Activated CD8-positive, alpha-beta memory T cell treated with anti-CD3 and anti-CD28 coated beads, Interleukin-2, amount 50 U/mL, for 4 hours (primary cell): ENCODE data around the gene LCN9.

ENCODE experiments used
- DNase-seq: peaks from one replicate; pipeline ENCODE4 v3.0.0-alpha.2; 2020

The LCN9 gene

DNA sequence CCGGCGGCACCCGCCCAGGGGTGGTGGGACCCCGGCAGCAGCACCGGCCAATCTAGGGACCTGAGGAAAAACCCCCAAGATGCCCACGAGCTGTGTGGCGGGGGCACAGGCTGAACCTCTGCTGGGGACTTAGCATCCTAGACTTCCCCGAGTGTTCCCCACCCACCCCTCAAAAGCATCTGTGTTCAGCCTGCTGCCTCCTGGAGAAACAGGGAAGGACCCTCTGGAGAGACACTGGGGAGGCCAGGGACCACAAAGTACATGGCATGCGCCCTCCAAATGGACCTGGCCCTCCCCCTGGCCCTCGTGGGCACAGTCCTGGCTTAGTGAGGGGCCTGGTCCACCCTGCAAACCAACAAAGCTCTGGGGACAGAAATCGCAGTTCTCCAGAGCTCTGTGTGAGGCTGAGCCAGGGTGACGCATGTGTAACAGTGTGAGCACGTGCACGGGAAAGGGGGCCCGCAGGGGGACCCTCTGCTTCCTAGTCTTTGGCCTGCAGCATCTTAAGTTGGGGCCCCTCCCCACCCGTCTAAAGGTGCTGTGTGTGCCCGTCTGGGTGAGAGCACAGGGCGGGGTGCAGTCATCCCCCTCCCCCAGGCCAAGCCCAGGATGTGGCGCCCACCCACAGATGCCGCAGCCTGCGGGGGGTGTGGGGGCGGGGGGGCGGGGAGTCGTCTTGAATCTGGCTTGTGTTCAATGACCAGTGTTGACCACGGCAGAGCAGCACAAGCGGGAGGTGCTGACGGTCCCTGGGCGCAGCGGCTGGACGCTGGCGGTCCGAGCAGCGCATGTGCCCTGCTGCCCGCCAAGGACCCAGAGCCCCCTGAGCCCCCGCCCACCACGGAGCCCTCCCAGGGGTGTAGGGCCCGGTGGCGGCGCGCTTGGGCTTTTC is 38.2 kb downstream of the LCN9 start:
- DNase-seq, result peak; percentile 36

DNA sequence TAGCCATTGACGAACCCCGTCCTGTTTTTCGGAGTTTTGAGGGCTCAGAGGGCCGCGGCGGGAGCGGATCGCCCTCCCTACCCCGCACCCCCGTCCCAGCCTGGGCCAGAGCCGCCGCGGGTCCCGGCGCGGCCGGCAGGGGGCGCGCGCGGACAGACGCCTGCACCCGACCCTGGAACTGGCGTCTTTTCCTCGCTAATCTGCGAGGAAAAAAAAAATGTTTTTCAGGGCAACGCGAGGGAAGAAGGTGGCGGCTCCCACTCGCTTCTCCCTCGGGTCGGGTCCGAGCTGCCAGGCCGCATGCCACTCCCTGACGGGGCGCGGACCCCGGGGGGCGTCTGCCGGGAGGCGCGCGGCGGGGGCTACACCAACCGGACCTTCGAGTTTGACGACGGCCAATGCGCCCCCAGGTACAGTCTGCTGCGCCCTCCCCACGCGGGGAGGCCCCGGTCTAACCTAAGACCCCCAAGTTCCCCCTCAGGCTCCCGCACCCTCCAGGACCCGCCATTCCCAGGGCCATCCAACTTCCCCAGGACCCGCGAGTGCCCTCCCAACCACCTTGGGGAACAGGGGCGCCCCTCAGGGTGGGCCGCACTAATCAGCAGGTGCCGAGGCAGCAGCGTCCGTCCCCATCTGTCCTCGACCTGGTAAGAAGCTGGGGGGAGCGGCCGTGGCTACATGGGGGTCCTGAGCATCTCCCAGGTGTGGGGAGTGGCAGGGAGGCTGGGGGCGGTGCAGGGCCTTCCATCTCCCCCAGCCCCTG is 39.0 kb downstream of the LCN9 start, which contains the start of gene KCNT1:
Gene KCNT1, plus strand, starts transcription at position 227 of the 763 bp plus-strand sequence. Its CDS starts 74 bp downstream, at position 301.
- DNase-seq, result peak; percentile 59

DNA sequence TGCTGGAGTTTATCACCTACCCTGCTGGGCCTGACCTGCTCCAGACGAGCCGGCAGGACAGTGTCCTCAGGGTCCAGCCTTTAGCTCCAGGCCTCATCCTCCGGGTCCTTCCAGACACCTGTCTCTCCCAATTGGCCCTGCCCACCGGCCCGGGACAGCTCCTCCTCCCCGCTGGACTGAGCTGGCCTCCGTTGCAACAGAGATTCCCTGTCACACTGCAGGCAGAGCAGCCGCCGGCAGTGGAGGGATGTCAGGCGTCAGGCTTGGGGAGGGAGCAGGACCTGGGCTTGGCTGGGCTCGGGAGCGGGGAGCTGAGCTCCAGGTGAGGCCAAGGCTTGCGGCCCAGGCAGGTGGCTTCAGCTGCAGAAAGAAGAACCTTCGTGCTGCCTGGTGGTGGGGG is 40.6 kb downstream of the LCN9 start:
- DNase-seq, result no peak

DNA sequence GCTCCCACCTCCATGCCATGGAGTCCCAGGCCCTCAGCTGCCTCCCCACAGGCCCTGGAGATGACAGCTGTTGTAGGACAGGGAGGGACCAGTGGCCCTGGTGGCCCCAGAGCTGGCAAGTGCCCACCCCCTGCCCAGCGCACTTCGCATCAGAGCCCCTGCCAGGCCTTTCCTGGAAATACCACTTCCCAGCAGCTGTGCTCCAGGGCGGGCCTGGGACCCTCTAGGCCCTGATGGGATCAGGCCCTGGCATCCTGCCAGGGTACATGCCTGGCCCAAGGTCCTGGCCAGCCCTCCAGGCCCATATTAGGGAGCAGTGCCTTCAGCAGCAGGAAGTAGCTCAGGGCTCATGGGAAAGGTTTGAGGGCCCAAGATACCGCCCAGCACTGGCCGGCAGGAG is 41.4 kb downstream of the LCN9 start:
- DNase-seq, result no peak

DNA sequence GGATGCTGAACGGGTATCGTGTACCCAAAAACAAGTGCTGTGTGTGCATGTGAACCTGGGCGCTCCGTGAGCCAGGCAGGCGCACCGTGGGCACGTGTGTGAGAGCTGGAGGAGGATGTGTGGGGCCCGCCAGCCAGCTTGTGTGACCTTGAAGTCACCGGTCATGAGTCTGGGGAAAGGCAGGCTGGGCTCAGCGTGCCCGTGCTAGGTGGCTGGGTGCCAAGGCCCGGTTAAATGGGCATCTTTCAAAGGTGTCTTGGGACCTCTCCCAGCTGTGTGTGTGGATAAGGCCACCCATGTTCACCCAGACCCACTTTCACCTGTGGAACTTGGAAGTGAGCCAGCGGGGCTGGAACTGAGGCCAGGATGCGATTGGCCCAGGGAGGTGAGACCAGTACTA is 42.3 kb downstream of the LCN9 start:
- no peak for DNase-seq

DNA sequence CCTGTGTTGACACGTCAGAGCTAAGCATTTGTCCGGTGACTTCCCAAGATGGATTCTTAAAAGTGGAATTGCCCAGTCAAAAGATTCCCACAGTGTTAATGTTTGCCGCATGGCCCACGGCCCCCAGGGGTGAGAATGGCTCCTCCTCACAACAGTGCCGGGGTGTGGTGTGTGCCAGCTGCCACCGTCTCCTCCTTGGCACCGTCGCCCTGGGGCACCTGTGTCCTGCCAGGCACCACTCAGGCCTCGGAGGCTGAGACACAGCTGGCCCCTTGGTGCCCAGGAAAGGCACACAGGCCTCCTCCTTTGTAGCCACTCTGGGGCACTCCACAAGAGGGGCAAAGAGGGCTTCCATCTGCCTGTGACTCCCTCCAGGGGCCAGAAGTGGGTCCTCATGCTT is 43.2 kb downstream of the LCN9 start:
- no peak for DNase-seq

DNA sequence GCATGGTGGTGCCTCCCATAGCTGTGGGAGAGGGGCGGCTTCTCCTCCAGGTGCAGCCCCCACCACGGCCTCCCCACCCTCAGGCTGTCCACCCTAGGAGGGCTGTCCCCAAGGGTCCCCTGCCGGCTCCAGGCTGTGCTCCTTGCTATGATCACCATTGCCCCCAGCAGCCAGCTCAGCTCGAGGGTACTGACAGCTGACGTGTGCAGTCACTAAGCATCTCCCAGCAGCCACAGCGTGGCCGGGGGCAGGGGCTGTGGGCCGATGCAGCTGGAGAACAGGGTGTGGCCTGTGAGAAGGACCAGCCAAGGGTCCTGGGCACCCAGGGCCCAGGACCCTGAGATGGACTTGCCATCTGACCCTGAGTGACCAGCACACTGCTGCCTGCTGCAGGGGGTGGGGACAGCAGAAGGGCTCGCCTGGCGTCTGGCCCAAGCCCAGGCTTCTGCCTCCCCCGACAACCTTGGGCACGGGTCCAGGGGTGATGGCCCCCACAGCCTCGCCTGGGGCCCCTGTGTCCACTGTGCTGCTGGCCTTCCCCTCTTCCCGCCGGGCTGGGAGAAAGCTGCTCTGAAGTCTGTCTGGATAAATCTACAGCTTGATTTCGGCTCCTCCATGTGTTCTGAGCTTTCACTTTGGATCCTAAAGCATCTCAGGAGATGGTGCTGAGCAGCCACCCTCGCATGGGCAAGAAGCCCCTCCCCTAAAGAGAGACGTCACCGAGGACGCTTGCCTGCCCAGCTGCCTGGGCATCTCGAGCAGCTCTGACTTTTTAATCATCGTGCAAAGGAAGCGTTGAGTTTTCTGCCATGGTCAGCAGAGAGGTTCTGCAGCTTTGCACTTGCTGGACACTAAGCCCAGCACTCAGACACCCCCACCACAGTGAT is 44.4 kb downstream of the LCN9 start:
- DNase-seq, result no peak

DNA sequence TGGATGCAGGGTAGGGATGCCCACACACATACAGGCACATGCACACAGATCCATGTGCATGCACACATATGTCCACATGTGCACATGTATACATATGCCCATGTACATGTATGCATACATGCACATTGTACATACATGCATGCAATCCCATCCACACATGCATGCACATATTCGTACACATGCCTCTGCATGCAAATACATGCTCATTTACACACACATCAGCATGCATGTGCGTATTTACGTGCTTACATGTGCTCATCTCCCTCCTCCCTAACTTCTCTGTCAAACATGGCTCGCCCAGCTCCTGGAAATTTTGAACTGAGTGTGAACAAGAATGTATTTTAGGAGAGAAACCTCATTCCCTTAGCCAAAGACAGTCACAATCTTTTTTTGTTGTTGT is 45.1 kb downstream of the LCN9 start:
- no peak for DNase-seq

DNA sequence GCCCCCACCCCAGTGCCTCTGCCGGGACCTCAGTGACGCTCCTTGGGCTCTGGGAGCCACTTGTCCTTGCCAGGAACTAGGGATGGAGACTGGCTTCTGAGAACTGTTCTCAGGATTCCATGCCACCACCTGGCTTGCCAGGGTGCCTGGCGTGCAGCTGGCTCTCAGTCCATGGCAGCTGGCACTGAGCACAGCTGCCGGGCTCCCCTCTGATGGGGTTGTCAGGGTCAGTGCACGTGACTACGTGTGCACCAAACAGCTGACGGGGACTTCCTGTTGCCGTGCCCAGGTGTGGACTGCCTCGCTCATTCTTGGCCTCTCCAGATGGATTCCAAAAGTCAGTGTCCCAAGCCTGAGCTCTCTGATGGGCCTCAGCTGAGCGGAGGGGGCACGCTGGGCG is 48.3 kb downstream of the LCN9 start:
- no peak for DNase-seq

DNA sequence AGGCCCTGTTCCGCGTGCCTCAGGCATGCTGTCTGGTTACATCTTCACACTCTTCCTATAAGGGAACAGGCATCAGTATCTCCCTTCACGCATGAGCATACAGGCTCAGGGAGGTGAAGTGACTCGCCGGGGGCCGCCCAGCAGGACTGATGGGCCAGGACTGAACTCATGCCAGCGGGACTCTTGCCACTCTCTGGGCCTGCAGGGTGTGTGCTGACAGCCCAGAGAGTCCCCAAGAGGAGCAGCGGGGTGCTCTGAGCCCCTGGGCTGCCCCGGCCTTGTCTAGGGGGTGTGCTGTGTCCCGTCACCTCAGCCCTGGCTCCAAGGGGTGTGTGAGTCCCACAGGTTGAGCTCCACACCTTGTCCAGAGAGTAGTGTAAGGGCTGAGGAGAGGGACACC is 48.8 kb downstream of the LCN9 start:
- DNase-seq, result no peak

DNA sequence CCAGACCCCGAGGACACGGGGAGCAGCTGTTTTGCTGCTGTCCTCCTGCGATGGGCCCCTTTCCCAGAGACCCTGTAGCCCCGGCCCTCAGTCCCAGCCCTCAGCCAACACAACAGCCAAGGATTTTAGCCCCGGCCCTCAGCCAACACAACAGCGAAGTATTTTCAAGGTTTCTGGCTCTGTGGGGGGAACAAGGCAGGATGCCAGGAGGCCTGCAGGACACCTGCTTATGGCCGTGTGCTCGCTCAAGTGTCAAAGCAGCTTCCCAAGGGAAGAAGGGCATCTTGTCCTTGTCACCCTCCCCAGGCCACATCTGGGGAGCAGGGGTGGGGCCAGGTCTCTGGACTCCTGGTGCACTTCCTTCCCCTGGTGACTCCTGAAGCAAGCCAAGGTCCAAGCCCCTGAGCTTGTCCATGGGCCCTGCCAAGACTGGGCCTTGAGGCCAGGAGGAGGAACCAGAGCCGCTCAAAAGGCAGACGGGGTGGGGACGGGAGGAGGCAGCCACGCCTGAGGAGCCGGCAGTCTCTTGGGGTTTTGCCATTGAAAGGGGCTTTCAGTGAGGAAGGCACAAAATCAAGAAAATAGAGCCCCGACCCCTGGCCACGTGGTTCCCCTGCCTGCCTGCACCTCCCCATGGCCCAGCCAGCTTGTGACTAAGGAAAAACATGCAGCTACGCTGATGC is 49.6 kb downstream of the LCN9 start:
- no peak for DNase-seq

DNA sequence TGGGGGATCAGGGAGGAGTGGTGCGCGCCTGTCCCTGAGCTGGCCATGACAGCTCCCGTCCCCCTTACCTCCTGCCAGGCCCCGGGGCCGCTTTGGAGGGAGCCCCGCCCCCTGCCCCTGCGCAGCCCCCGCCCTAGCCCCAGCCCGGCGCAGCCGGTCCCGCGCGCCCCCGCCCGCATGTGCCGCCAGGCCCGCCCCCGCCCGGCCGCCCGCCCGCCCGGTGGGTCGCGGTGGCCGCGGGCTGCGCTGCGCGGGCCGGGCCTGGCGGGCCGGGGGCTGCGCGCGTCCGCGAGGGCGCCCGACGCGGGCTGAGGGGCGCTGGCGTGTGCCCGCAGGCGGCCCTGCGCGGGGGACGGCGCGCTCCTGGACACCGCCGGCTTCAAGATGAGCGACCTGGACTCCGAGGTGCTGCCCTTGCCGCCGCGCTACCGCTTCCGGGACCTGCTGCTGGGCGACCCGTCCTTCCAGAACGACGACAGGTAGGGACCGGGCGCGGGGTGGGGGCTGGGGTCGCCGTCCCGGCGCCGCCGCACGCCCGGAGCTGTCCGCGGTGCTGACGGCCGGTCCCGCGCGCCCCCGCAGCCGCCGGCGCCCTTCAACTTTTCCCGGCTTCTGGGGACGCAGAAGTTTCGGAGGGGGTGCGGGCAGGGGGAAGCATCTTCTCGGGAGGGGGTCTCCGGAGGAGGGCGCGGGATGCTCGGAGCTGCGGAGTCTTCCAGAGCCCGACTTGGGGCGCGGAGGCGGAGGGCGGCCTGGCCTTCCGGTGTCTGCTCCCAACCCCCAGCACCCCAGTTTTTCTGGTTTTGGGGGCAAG is 51.3 kb downstream of the LCN9 start:
- no peak for DNase-seq

DNA sequence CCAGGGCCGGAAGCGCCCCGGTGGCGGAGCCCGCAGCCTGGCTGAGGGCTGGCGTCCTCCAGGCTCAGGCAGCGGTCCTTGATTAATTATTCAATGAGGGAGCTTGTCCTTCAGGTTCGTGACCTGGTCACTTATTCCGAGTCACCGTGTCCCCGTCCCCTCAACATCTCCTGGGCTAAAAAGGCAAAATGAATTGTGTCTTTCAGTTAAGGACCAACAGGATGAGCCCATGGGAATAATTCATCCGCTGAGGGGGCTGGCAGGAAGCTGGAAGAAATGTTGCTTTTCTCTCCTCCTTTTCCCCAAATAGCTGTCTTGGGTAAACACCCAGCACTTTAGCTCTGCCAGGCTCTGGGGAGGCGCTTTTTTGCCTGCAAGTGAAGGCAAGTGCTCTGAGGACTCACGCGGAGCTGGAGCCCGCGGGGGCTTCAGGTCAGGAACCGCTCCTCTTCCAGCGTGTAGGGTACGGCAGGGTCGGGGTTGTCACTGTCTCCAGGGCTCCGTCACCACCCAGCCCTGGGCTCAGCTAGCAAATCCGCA is 52.0 kb downstream of the LCN9 start:
- no peak for DNase-seq

DNA sequence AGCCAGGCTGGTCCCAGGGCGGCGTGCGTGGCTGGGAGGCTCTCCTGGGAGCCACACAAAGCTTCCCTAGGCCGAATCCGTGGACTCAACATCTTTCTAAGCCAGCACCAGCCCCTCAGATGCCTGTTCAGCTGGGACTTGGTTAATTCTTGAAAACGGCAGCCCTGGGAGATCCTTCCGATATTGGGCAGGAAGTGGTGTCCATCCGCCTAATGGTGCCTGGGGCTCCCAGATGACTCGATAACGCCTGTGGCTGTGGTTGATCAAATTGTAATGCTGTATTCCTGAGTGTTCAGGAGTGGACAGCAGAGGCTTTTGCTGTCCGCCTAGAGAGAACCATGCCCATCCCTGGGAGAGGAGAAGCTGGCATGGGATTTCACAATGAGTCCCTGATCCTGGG is 52.9 kb downstream of the LCN9 start:
- DNase-seq, result no peak
